ENCODE measurements around the gene GAB1. TPM values are rescaled to one million over a fixed set of nuclear protein-coding genes. Genes with fewer than 3 reads are reported as not detected.

Gene GAB1
- total and polyA plus RNA-seq, 2 donors (not counting 1 experiment from before 2014, with no cell fraction given) = 4.7 to 10.8 TPM

DNA sequence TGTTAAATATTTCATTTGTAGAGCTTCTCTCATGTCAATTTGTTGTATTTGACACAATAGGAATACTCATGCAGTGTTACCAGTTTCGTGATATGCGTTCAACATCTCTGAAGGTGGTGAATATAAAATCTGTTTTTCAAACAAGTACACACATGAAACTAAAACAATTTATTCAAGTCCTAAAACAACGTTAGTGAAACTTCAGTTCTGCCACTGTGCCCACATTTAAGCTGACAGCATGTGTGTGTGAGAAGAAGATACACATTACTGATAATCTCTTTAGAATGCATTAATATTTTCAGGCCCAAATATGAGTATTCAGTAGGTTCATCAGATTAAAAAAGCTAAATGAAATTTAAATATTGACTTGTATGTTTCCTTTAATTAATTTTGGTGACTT is 21.7 kb downstream of the GAB1 start:
- no peaks in the 10 kb centered on the region for H3K27me3 ChIP-seq (replicated peaks in 1 of 4; ENCODE audit: control extremely low read depth in 1 of 4, control insufficient read depth in 3 of 4, insufficient read depth in 4 of 4, low read length in 3 of 4)
- no CpG with 5 or more reads among the region's 3 CpGs for WGBS (ENCODE audit: insufficient coverage)
- peak overlapping the region; percentile 76 for H3K4me3 Mint-ChIP-seq
- H3K4me3 ChIP-seq (ENCODE audit: control extremely low read depth in 1 of 5, extremely low read depth in 1 of 5, insufficient read depth in 1 of 5, low read depth in 2 of 5, low read length in 4 of 5) = peak overlapping the region in 1 of 5 experiments; percentile 43
- no peaks in the 10 kb centered on the region for H4K20me1 ChIP-seq (ENCODE audit: control insufficient read depth, insufficient read depth, low read length, poor library complexity, severe bottlenecking)
- intact Hi-C loops (cut with micrococcal nuclease) = loop anchor here (2.0 kb wide), 2 partner anchors 18 to 22 kb away; partner anchors contain the start of gene GAB1
- peak overlapping the region; percentile 83 for H3K27ac Mint-ChIP-seq
- peaks cover 55% of the 10 kb centered on the region for H3K79me2 ChIP-seq (ENCODE audit: control insufficient read depth, insufficient read depth, low read length)
- H3K27me3 Mint-ChIP-seq = no peaks in the 10 kb centered on the region
- TF ChIP-seq, protein P1, sequence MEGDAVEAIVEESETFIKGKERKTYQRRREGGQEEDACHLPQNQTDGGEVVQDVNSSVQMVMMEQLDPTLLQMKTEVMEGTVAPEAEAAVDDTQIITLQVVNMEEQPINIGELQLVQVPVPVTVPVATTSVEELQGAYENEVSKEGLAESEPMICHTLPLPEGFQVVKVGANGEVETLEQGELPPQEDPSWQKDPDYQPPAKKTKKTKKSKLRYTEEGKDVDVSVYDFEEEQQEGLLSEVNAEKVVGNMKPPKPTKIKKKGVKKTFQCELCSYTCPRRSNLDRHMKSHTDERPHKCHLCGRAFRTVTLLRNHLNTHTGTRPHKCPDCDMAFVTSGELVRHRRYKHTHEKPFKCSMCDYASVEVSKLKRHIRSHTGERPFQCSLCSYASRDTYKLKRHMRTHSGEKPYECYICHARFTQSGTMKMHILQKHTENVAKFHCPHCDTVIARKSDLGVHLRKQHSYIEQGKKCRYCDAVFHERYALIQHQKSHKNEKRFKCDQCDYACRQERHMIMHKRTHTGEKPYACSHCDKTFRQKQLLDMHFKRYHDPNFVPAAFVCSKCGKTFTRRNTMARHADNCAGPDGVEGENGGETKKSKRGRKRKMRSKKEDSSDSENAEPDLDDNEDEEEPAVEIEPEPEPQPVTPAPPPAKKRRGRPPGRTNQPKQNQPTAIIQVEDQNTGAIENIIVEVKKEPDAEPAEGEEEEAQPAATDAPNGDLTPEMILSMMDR (IDR thresholded peaks at IDR 0.05) = no peak
- TF ChIP-seq EZH2 (IDR thresholded peaks at IDR 0.05; ENCODE audit: borderline replicate concordance, insufficient read depth, low read depth, low read length, poor library complexity, severe bottlenecking) = no peak
- CTCF ChIA-PET = interaction anchor here (3.5 kb wide), 1 partner anchor 18 kb away, joined by 22 read pairs; no protein-coding TSS in a partner anchor
- H3K4me1 ChIP-seq (ENCODE audit: control insufficient read depth in 2 of 2, insufficient read depth in 2 of 2, low read length in 2 of 2) = peaks cover 35 to 55% of the 10 kb centered on the region in 2 donors
- H3K9ac ChIP-seq (ENCODE audit: low read length) = peak overlapping the region; percentile 38
- H3K9me3 ChIP-seq (ENCODE audit: control extremely low read depth in 1 of 3, control insufficient read depth in 2 of 3, insufficient read depth in 1 of 3, low read length in 2 of 3) = no peaks in the 10 kb centered on the region
- POLR2A ChIA-PET = interaction anchor here (1.5 kb wide), 1 partner anchor 22 kb away, joined by 3 read pairs; the partner anchor contains the start of gene GAB1
- no peaks in the 10 kb centered on the region for H3K36me3 ChIP-seq (replicated peaks in 1 of 2; ENCODE audit: control extremely low read depth in 1 of 2, control insufficient read depth in 1 of 2, extremely low read depth in 1 of 2, insufficient read depth in 2 of 2, low read length in 1 of 2)
- H3K27ac ChIP-seq (ENCODE audit: low read length in 2 of 2) = peak overlapping the region; percentile 78 to 90
- DNase-seq (no peak), ATAC-seq (ENCODE audit: low read depth) (no peak)
- peak overlapping the region; percentile 72 for H3K4me2 ChIP-seq (replicated peaks; ENCODE audit: low read depth, low read length, poor library complexity, severe bottlenecking)
- peaks cover 56% of the 10 kb centered on the region for H3K4me1 Mint-ChIP-seq
- no peaks in the 10 kb centered on the region for H3K9me3 Mint-ChIP-seq (ENCODE audit: insufficient read depth)
- peak overlapping the region; percentile 80 for H2AFZ ChIP-seq (ENCODE audit: insufficient read depth, low read depth, low read length, poor library complexity, severe bottlenecking)

DNA sequence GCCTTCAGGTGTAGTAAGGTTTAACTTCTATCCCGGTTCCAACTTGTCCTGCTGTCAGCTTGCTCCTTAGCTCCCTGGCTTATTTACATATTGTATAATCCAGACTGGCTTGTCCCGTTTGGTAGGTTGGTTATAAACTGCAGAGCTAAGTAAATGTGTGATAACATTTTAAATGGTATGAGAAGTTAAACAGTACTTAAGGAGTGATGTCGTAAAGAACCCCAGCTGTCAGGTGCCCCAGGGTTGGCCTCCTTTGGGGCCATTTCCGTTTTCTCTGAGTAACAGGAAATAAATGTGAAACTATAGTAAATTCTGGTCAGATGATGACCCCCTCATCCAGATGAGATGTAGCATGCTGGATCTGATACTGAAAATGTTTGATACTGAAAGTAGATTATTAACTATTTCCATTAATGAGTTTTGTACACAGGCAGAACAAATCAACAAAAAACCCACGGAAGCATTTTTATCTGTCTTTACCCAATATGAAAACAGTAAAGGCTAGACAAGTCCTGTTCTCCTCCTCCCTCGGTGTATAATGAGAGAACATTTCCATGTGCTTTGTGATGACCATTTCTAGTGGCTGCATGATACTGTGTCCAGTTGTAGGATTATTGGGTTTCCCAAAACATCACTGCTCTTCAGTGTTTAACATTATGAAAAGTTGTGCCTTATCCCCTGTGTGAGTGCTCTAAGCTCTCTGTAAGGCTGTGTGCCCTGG is 22.4 kb downstream of the GAB1 start:
- CTCF ChIA-PET = interaction anchor here (3.5 kb wide), 1 partner anchor 17 kb away, joined by 22 read pairs; no protein-coding TSS in a partner anchor
- Histone ChIP-seq H3K27me3 (replicated peaks in 1 of 4; ENCODE audit: control extremely low read depth in 1 of 4, control insufficient read depth in 3 of 4, insufficient read depth in 4 of 4, low read length in 3 of 4) (no peaks in the 10 kb centered on the region), H4K20me1 (ENCODE audit: control insufficient read depth, insufficient read depth, low read length, poor library complexity, severe bottlenecking) (no peaks in the 10 kb centered on the region), H3K4me2 (replicated peaks; ENCODE audit: low read depth, low read length, poor library complexity, severe bottlenecking) (peak overlapping the region; percentile 72), H3K4me3 (ENCODE audit: control extremely low read depth in 1 of 5, extremely low read depth in 1 of 5, insufficient read depth in 1 of 5, low read depth in 2 of 5, low read length in 4 of 5) (peak overlapping the region; percentile 2 to 43 (median 25)), H3K4me1 (ENCODE audit: control insufficient read depth in 2 of 2, insufficient read depth in 2 of 2, low read length in 2 of 2) (peaks cover 35 to 52% of the 10 kb centered on the region in 2 donors), H3K36me3 (replicated peaks in 1 of 2; ENCODE audit: control extremely low read depth in 1 of 2, control insufficient read depth in 1 of 2, extremely low read depth in 1 of 2, insufficient read depth in 2 of 2, low read length in 1 of 2) (no peaks in the 10 kb centered on the region), H3K79me2 (ENCODE audit: control insufficient read depth, insufficient read depth, low read length) (peaks cover 57% of the 10 kb centered on the region), H3K9ac (ENCODE audit: low read length) (peak overlapping the region; percentile 38), H3K9me3 (ENCODE audit: control extremely low read depth in 1 of 3, control insufficient read depth in 2 of 3, insufficient read depth in 1 of 3, low read length in 2 of 3) (no peaks in the 10 kb centered on the region), H2AFZ (ENCODE audit: insufficient read depth, low read depth, low read length, poor library complexity, severe bottlenecking) (peak overlapping the region; percentile 80), H3K27ac (ENCODE audit: low read length in 2 of 2) (peak overlapping the region; percentile 78 to 90)
- H3K27me3 Mint-ChIP-seq = no peaks in the 10 kb centered on the region
- ATAC-seq (ENCODE audit: low read depth) (peak; percentile 88), DNase-seq (peak; percentile 81)
- H3K9me3 Mint-ChIP-seq (ENCODE audit: insufficient read depth) = no peaks in the 10 kb centered on the region
- H3K4me3 Mint-ChIP-seq = peak overlapping the region; percentile 76
- peak overlapping the region; percentile 83 for H3K27ac Mint-ChIP-seq
- no peak for TF ChIP-seq EZH2 (IDR thresholded peaks at IDR 0.05; ENCODE audit: borderline replicate concordance, insufficient read depth, low read depth, low read length, poor library complexity, severe bottlenecking)
- TF ChIP-seq, protein P1 (IDR thresholded peaks at IDR 0.05) = no peak
- POLR2A ChIA-PET = interaction anchor here (1.5 kb wide), 1 partner anchor 22 kb away, joined by 3 read pairs; the partner anchor contains the start of gene GAB1
- intact Hi-C loops (cut with micrococcal nuclease) = loop anchor here (2.0 kb wide), 2 partner anchors 18 to 22 kb away; partner anchors contain the start of gene GAB1
- H3K4me1 Mint-ChIP-seq = peaks cover 51% of the 10 kb centered on the region
- 8% methylated on average over 2 of the region's 6 CpGs for WGBS (ENCODE audit: insufficient coverage)
